Endothelial cell of umbilical vein (primary cell): ENCODE measurements around the gene CALY. TPM values are rescaled to one million over a fixed set of nuclear protein-coding genes. Genes with fewer than 3 reads are reported as not detected.

Source experiments
- BruUV-seq: library from RNA; stranded (reverse); fragments of 400-500 nt; replicated peaks from 2 replicates; lab custom pipeline; 2021; lab: Mats Ljungman, UMichigan
- CTCF ChIA-PET: fragments of 300-600, 350-600 bp; sonication (Branson Sonifier 250); formaldehyde crosslinking; loops from one replicate; lab custom pipeline; 2021; ENCODE audit warnings: antibody characterized with exemption, inconsistent platforms; lab: Charles Lee
- POLR2A ChIA-PET: fragments of 300-600, 350-600 bp; sonication (Branson Sonifier 250); formaldehyde crosslinking; loops from one replicate; lab custom pipeline; 2021; ENCODE audit warnings: antibody characterized with exemption, inconsistent platforms; lab: Charles Lee
- DNase-seq: peaks from one replicate; pipeline ENCODE4 v3.0.0-alpha.2; 2011; ENCODE audit warnings: low read depth, low spot score
- FAIRE-seq: peaks from 2 replicates; lab custom pipeline; 2011; peaks lifted over from hg19 to GRCh38; lab: Jason Lieb, UNC
- H2AFZ ChIP-seq: 2 replicates; pipeline ENCODE4 v1.6.0; 2012; ENCODE audit warnings: low read depth, low read length, control low read depth, inconsistent platforms
- H3K27ac ChIP-seq: 2 replicates; pipeline ENCODE4 v1.5.1; 2011; ENCODE audit warnings: low read depth, mild to moderate bottlenecking, control low read depth, low read length, moderate library complexity; ENCODE audit not compliant: insufficient read depth
- H3K27me3 ChIP-seq, 2 experiments: 2 replicates each; pipeline versions ENCODE4 v1.6.0 to v1.6.1; 2011; ENCODE audit warnings: low read length in 2 of 2, mixed read lengths in 1 of 2; ENCODE audit not compliant: control insufficient read depth in 2 of 2, insufficient read depth in 2 of 2
- H3K36me3 ChIP-seq, 2 experiments: 2 replicates in 1 of 2; 3 replicates in 1 of 2; pipeline ENCODE4 v1.5.1; 2011; ENCODE audit warnings: low read length in 2 of 2, mild to moderate bottlenecking in 1 of 2, moderate library complexity in 1 of 2; ENCODE audit not compliant: control insufficient read depth in 2 of 2, insufficient read depth in 2 of 2; ENCODE audit errors: extremely low read depth in 1 of 2
- H3K4me1 ChIP-seq: 3 replicates; pipeline ENCODE4 v1.5.1; 2011; ENCODE audit warnings: mild to moderate bottlenecking, low read length; ENCODE audit not compliant: control insufficient read depth, insufficient read depth; ENCODE audit errors: extremely low read depth
- H3K4me2 ChIP-seq: 2 replicates; pipeline ENCODE4 v1.6.1; 2011; ENCODE audit warnings: low read length, control low read depth, mixed read lengths; ENCODE audit not compliant: insufficient read depth
- H3K4me3 ChIP-seq, 3 experiments: fragments of 200-600 bp in 1 of 3; sonication (generic), shearing (Covaris generic) in 1 of 3; replicated peaks in 1 of 3; 2 replicates each; pipeline ENCODE4 v1.5.1; 2011 to 2016; ENCODE audit warnings: control low read depth in 3 of 3, low read length in 3 of 3, mild to moderate bottlenecking in 2 of 3, inconsistent platforms in 1 of 3, low read depth in 1 of 3, moderate library complexity in 1 of 3; ENCODE audit not compliant: insufficient read depth in 1 of 3
- H3K79me2 ChIP-seq: 2 replicates; pipeline ENCODE4 v1.6.0; 2012; ENCODE audit warnings: low read length, inconsistent platforms; ENCODE audit not compliant: control insufficient read depth, insufficient read depth
- H3K9ac ChIP-seq: replicated peaks from 2 replicates; pipeline ENCODE3; 2011; ENCODE audit warnings: low read length, control low read depth; ENCODE audit not compliant: insufficient read depth; ENCODE audit errors: extremely low read depth
- H3K9me1 ChIP-seq: replicated peaks from 3 replicates; pipeline ENCODE4 v1.6.0; 2011; ENCODE audit warnings: mild to moderate bottlenecking, low read length; ENCODE audit not compliant: control insufficient read depth, insufficient read depth; ENCODE audit errors: extremely low read depth
- H3K9me3 ChIP-seq: replicated peaks from 2 replicates; pipeline ENCODE4 v1.5.1; 2012; ENCODE audit warnings: low read length, inconsistent platforms; ENCODE audit not compliant: control insufficient read depth, insufficient read depth
- H4K20me1 ChIP-seq: replicated peaks from 2 replicates; pipeline ENCODE3; 2011; ENCODE audit warnings: mild to moderate bottlenecking, low read length; ENCODE audit not compliant: control insufficient read depth, insufficient read depth; ENCODE audit errors: extremely low read depth
- CTCF ChIP-seq, 2 donors: IDR thresholded peaks; 1 replicate in 1 of 2; 2 replicates in 1 of 2; pipeline ENCODE4 v1.5.1; 2011; ENCODE audit warnings: low read length in 2 of 2, mild to moderate bottlenecking in 2 of 2, moderate library complexity in 2 of 2, control low read depth in 1 of 2, inconsistent platforms in 1 of 2, low read depth in 1 of 2; ENCODE audit not compliant: insufficient read depth in 1 of 2; ENCODE audit errors: extremely low read depth in 1 of 2
- EZH2 ChIP-seq: IDR thresholded peaks from 2 replicates; pipeline ENCODE4 v1.6.1; 2012; ENCODE audit warnings: borderline replicate concordance, low read depth, mild to moderate bottlenecking, moderate library complexity, low read length, inconsistent platforms; ENCODE audit not compliant: severe bottlenecking
- FOS ChIP-seq: IDR thresholded peaks from 2 replicates; pipeline ENCODE4 v1.6.1; 2011; ENCODE audit warnings: mild to moderate bottlenecking, low read length, moderate library complexity, borderline replicate concordance; ENCODE audit not compliant: insufficient read depth
- GATA2 ChIP-seq: IDR thresholded peaks from 2 replicates; pipeline ENCODE4 v1.7.0; 2011; ENCODE audit warnings: low read depth, mild to moderate bottlenecking, moderate library complexity, mixed read lengths, low read length; ENCODE audit not compliant: insufficient read length, insufficient read depth
- JUN ChIP-seq: IDR thresholded peaks from 2 replicates; pipeline ENCODE4 v1.6.1; 2011; ENCODE audit warnings: borderline replicate concordance, low read depth; ENCODE audit not compliant: insufficient read length, insufficient read depth
- MAX ChIP-seq: IDR thresholded peaks from 2 replicates; pipeline ENCODE4 v1.6.1; 2011; ENCODE audit not compliant: insufficient read depth, insufficient read length
- MYC ChIP-seq: IDR thresholded peaks from one replicate; pipeline ENCODE4 v1.6.1; 2011; ENCODE audit warnings: mild to moderate bottlenecking, low read depth, low read length
- POLR2A ChIP-seq: IDR thresholded peaks from 2 replicates; pipeline ENCODE4 v1.6.1; 2012; ENCODE audit warnings: low read depth, mild to moderate bottlenecking, control low read depth, low read length
- POLR2AphosphoS5 ChIP-seq: IDR thresholded peaks from 2 replicates; pipeline ENCODE4 v1.6.1; 2012; ENCODE audit warnings: low read depth, mild to moderate bottlenecking, control low read depth, low read length, moderate library complexity; ENCODE audit not compliant: insufficient read depth
- dilution Hi-C: fragments of 300-500 bp; cut with MboI; formaldehyde crosslinking; loops from one replicate; pipeline ENCODE4 v1.15.0; 2019; ENCODE audit warnings: low sequenced_read_pairs; ENCODE audit not compliant: extremely low pct_ligation_motif_present
- intact Hi-C: fragments of 100-400 bp; cut with micrococcal nuclease; formaldehyde crosslinking; loops from one replicate; pipeline ENCODE4 v1.10.0; 2022
- polyA plus RNA-seq, 4 experiments: library from polyadenylated mRNA; depleted of rRNA in 3 of 4; stranded (reverse) in 3 of 4; unstranded in 1 of 4; fragments of >200 nt; gene quantifications; 2 replicates each; pipeline versions ENCODE4 v1.2.1 to v1.2.3, GENCODE V29; 2011 to 2012; ENCODE audit warnings: missing spikeins in 1 of 4
- total RNA-seq: library from RNA; stranded (reverse); gene quantifications from 2 replicates; pipeline ENCODE4 v1.2.3, GENCODE V29; 2021

The CALY gene
- total and polyA plus RNA-seq, 2 donors (not counting 3 experiments of a cell fraction or from before 2014, with no cell fraction given) = not detected

- H4K20me1 ChIP-seq = no peaks in the 10 kb centered on the region
- H3K4me3 ChIP-seq = peak within 1 kb of the TSS; percentile 49 to 57 (median 54)
- POLR2A ChIA-PET = no interaction called here
- peak within 1 kb of the TSS; percentile 64 for H3K4me2 ChIP-seq
- BruUV-seq = TSS peak; percentile 15
- peak within 1 kb of the TSS; percentile 93 for H2AFZ ChIP-seq
- no peaks in the 10 kb centered on the region for H3K27me3 ChIP-seq
- CTCF ChIA-PET = interaction anchor here (1.9 kb wide), 2 partner anchors 11 to 50 kb away, joined by 6 to 9 read pairs; no protein-coding TSS in a partner anchor
- peaks cover 9% of the 10 kb centered on the region for H3K4me1 ChIP-seq
- dilution Hi-C loops = no loop called here
- peak within 1 kb of the TSS; percentile 19 for H3K9ac ChIP-seq
- TF ChIP-seq POLR2AphosphoS5 (peak; percentile 27), EZH2 (no peak), GATA2 (no peak), POLR2A (peak; percentile 64)
- no peaks in the 10 kb centered on the region for H3K79me2 ChIP-seq
- H3K9me3 ChIP-seq = no peaks in the 10 kb centered on the region
- FAIRE-seq (no peak), DNase-seq (peak; percentile 28)
- H3K36me3 ChIP-seq = no peaks in the 10 kb centered on the region
- intact Hi-C loops = no loop called here
- H3K27ac ChIP-seq = no peak within 1 kb of the TSS
- no peaks in the 10 kb centered on the region for H3K9me1 ChIP-seq
Observed at GRCh38 chr10:133379152-133379800, 42.6 kb upstream of the CALY start, which contains the start of gene PAOX. Gene PAOX (plus strand): TSS chr10:133379262. CDS start chr10:133379317, 55 bp downstream.

- H3K9ac ChIP-seq = peak overlapping the region; percentile 13
- FAIRE-seq = peak; percentile 75
- intact Hi-C loops = loop anchor here (1.0 kb wide), 2 partner anchors 12 to 16 kb away; partner anchors contain the start of gene MTG1
- ChIA-PET CTCF (interaction anchor here (1.2 to 1.9 kb wide), 3 partner anchors 11 to 49 kb away, joined by 3 to 9 read pairs (median 6); no protein-coding TSS in a partner anchor), POLR2A (interaction anchor here (0.6 kb wide), 1 partner anchor 35 kb away, joined by 5 read pairs; no protein-coding TSS in a partner anchor)
- H4K20me1 ChIP-seq = no peaks in the 10 kb centered on the region
- no peaks in the 10 kb centered on the region for H3K9me3 ChIP-seq
- H3K4me3 ChIP-seq = peak overlapping the region; percentile 23 to 57 (median 53)
- no peaks in the 10 kb centered on the region for H3K9me1 ChIP-seq
- no peak overlapping the region for H3K27ac ChIP-seq
- peak overlapping the region; percentile 64 for H3K4me2 ChIP-seq
- H2AFZ ChIP-seq = peak overlapping the region; percentile 93
- BruUV-seq = no TSS peak
- DNase-seq = peak; percentile 54
- no peaks in the 10 kb centered on the region for H3K27me3 ChIP-seq
- TF ChIP-seq JUN (no peak), CTCF (IDR thresholded peaks at IDR 0.05; ENCODE audit: extremely low read depth in 1 of 2, insufficient read depth in 1 of 2, low read depth in 1 of 2, low read length in 2 of 2) (no peak), MYC (no peak), EZH2 (no peak), FOS (no peak), POLR2AphosphoS5 (no peak), POLR2A (no peak), MAX (no peak), GATA2 (no peak)
- H3K4me1 ChIP-seq = peaks cover 14% of the 10 kb centered on the region
- H3K79me2 ChIP-seq = no peaks in the 10 kb centered on the region
- dilution Hi-C loops = no loop called here
- H3K36me3 ChIP-seq = no peaks in the 10 kb centered on the region
Observed at GRCh38 chr10:133378251-133379096, 41.8 kb upstream of the CALY start.
